Psoas muscle (tissue), 8 donors: ENCODE results near the gene POLE. TPM values are rescaled to one million over a fixed set of nuclear protein-coding genes. Genes with fewer than 3 reads are reported as not detected.

ENCODE experiments used
- ATAC-seq, 4 donors: fragments of 200-7000 bp; cut with Tn5 transposase; one replicate each; pipeline ENCODE4 v1.9.1; 2020; ENCODE audit warnings: moderate library complexity in 3 of 4, mild to moderate bottlenecking in 2 of 4
- DNase-seq, 2 donors: peaks; one replicate each; pipeline ENCODE4 v3.0.0-alpha.2; 2020
- H3K27ac ChIP-seq: fragments of 200-600 bp; one replicate; pipeline ENCODE4 v1.8.0; 2022
- H3K27me3 ChIP-seq, 3 donors: fragments of 200-600 bp in 1 of 3; one replicate each; pipeline versions ENCODE4 v1.6.1 to v1.8.0; 2013 to 2022; ENCODE audit warnings: low read length in 2 of 3, mild to moderate bottlenecking in 2 of 3, moderate library complexity in 1 of 3; ENCODE audit not compliant: insufficient read depth in 3 of 3
- H3K36me3 ChIP-seq, 2 donors: fragments of 200-600 bp in 1 of 2; one replicate each; pipeline versions ENCODE4 v1.6.1 to v1.8.0; 2013 to 2022; ENCODE audit warnings: low read depth in 1 of 2, mild to moderate bottlenecking in 1 of 2, moderate library complexity in 1 of 2; ENCODE audit not compliant: insufficient read depth in 1 of 2
- H3K4me1 ChIP-seq: fragments of 200-600 bp; one replicate; pipeline ENCODE4 v1.8.0; 2022
- H3K4me3 ChIP-seq: fragments of 200-600 bp; one replicate; pipeline ENCODE4 v1.8.0; 2022; ENCODE audit warnings: mild to moderate bottlenecking
- H3K9me3 ChIP-seq: fragments of 200-600 bp; one replicate; pipeline ENCODE4 v1.8.0; 2022
- WGBS, 3 donors: extraction: QIAGEN DNeasy Blood & Tissue Kit; methylation state at CpG; one replicate each; pipeline versions ENCODE4 v1.1.6 to v1.1.7; 2013; 5-methylcytosine and 5-hydroxymethylcytosine counted together
- intact Hi-C, 2 donors: fragments of 100-400 bp; cut with DNase I; formaldehyde crosslinking; loops; one replicate each; pipeline versions ENCODE4 v1.11.0 to v1.14.2; 2022
- polyA plus RNA-seq, 3 donors: library from polyadenylated mRNA; stranded (reverse); fragments of 200-250 nt; gene quantifications; one replicate each; pipeline ENCODE4 v1.2.3, GENCODE V29; 2013
- total RNA-seq, 4 donors: library from RNA; stranded (reverse); fragmentation: NEBNext Ultra II Directional in 2 of 4; extraction: Animal tissue kit (Norgen Biotek cat#: 25700) in 2 of 4; gene quantifications; one replicate each; pipeline versions ENCODE4 v1.2.1 to v1.2.4, GENCODE V29; 2021 to 2023
- TF ChIP-seq, protein P1 (sequence below): fragments of 200-600 bp; IDR thresholded peaks from one replicate; pipeline ENCODE4 v1.8.0; 2022; ENCODE audit warnings: antibody characterized with exemption
- donor health status: healthy with polysubstance abuse.
- donor health status: DM: no; HTN: no; CAD: no; lungs with moderate emphysema.
- donor health status: Bipolar disorder and iron deficiency.
- donor health status: healthy.
- donor health status: DM: yes; HTN: yes; CAD: no.
- donor health status: DM: no; HTN: no; CAD: no.
- donor health status: DM: no; HTN: no; CAD: no.
- donor health status: DM: yes; HTN: yes; CAD: no.

POLE gene
- total and polyA plus RNA-seq, 7 donors = 4.2 to 15.1 (median 6.7) TPM

DNA sequence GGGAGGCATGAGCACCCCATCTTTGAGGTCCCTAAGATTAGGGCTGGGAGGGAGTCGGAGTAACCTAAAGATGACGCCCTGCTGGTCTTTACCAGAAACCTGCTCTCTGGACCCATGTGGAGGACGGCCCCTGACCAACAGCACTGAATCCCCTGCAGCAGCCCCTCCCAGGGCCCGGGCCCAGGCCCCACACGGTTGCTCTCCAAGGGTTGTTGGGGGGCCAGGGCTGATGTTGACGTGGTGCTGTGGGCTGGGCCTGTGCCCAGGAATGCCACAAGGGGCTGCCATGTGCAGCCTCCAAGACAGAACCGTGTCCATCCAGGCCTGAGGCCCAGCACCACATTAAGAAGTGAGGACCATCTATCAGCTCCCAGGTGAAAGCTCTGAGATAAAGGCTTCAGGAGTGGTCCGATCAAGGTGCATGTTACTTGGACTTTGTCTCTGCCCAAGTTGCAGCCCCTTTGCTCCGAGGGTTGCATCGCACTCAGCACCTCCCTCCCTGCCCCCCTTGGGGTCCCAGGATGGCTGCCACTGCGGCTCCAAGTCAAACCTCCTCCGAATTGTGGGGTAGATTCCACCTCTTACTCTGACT, 106.3 kb downstream of the POLE start:
- H3K36me3 ChIP-seq = peaks cover 0 to 59% of the 10 kb centered on the region in 2 donors
- no peaks in the 10 kb centered on the region for H3K27me3 ChIP-seq
- TF ChIP-seq, protein P1, sequence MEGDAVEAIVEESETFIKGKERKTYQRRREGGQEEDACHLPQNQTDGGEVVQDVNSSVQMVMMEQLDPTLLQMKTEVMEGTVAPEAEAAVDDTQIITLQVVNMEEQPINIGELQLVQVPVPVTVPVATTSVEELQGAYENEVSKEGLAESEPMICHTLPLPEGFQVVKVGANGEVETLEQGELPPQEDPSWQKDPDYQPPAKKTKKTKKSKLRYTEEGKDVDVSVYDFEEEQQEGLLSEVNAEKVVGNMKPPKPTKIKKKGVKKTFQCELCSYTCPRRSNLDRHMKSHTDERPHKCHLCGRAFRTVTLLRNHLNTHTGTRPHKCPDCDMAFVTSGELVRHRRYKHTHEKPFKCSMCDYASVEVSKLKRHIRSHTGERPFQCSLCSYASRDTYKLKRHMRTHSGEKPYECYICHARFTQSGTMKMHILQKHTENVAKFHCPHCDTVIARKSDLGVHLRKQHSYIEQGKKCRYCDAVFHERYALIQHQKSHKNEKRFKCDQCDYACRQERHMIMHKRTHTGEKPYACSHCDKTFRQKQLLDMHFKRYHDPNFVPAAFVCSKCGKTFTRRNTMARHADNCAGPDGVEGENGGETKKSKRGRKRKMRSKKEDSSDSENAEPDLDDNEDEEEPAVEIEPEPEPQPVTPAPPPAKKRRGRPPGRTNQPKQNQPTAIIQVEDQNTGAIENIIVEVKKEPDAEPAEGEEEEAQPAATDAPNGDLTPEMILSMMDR = no peak
- no peak overlapping the region for H3K27ac ChIP-seq
- no peaks in the 10 kb centered on the region for H3K4me1 ChIP-seq
- ATAC-seq (no peak), DNase-seq (no peak)
- intact Hi-C loops = no loop called here
- WGBS, 3 donors = 91 to 92% (median 91%) methylated on average over 12 of the region's 12 CpGs
- H3K9me3 ChIP-seq = no peaks in the 10 kb centered on the region
- no peak overlapping the region for H3K4me3 ChIP-seq

DNA sequence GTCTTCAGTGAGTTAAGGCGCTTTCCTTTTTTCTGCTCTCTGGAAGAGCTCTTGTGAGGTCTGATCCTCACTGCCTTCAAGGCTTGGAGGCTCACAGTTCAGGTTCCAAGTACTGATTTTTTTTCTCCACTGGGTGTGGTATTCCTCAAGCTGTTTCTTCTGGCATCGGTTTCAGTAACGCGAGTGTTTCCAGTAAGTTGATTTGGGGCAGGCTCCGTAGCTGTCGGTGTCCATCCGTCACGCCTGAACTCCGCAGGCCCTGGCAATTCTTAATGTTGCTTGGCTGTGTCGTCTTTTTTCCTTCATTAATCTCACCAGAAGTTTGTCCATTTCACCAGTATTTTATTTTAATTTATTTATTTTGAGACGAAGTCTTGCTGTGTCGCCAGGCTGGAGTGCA, 107.4 kb downstream of the POLE start:
- H3K9me3 ChIP-seq = no peaks in the 10 kb centered on the region
- no peaks in the 10 kb centered on the region for H3K27me3 ChIP-seq
- no peak overlapping the region for H3K27ac ChIP-seq
- ATAC-seq (no peak), DNase-seq (no peak)
- TF ChIP-seq, protein P1 = no peak
- H3K4me3 ChIP-seq = no peak overlapping the region
- H3K4me1 ChIP-seq = no peaks in the 10 kb centered on the region
- 67 to 74% (median 70%) methylated on average over 12 of the region's 12 CpGs for WGBS, 3 donors
- peaks cover 2 to 69% of the 10 kb centered on the region in 2 donors for H3K36me3 ChIP-seq
- intact Hi-C loops = no loop called here

DNA sequence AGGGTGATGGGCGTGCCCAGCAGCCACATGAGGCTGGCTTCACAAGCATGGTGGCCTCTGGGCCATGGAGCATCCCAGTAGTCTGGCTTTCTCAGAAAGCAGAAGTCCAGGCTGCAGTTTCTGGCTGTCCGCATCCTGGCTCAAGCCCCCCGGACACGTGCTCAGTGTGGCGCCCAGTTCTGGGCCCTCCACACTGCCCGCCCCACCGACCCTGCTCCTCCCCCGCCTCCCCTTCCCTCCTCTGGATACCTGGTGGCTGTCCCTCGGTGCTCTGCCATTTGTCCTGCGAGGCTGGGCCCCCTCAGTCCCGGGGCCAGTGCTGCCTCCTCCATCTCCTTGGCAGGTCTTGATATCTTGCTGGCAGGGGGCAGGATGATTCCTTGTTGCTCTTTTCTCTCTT, 108.3 kb downstream of the POLE start:
- Histone ChIP-seq H3K4me3 (no peak overlapping the region), H3K4me1 (no peaks in the 10 kb centered on the region), H3K36me3 (peaks cover 8 to 72% of the 10 kb centered on the region in 2 donors), H3K9me3 (no peaks in the 10 kb centered on the region), H3K27ac (no peak overlapping the region), H3K27me3 (no peaks in the 10 kb centered on the region)
- intact Hi-C loops = no loop called here
- 81 to 86% (median 84%) methylated on average over 10 to 11 of the region's 11 CpGs for WGBS, 3 donors
- TF ChIP-seq, protein P1 = no peak
- ATAC-seq (no peak), DNase-seq (no peak)

DNA sequence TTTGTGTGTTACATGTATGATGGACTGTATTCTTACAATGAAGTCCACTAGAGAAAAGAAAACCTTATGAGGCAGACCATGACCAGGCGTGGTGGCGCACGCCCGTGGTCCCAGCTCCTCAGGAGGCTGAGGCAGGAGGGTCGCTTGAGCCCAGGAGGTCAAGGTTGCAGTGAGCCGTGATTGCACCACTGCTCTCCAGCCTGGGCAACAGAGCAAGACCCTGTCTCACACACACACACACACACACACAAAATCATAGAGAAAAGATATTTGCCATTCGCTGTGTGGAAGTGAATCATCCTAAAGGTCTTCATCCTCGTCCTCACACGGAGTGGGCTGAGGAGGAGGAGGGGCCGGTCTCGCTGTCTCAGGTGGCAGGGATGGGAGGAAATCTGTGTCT, 109.0 kb downstream of the POLE start:
- Histone ChIP-seq H3K4me3 (no peak overlapping the region), H3K4me1 (no peaks in the 10 kb centered on the region), H3K9me3 (no peaks in the 10 kb centered on the region), H3K27me3 (no peaks in the 10 kb centered on the region), H3K36me3 (peaks cover 8 to 73% of the 10 kb centered on the region in 2 donors), H3K27ac (no peak overlapping the region)
- DNase-seq (no peak), ATAC-seq (no peak)
- 86 to 94% (median 88%) methylated on average over 11 of the region's 11 CpGs for WGBS, 3 donors
- intact Hi-C loops = no loop called here
- TF ChIP-seq, protein P1 = no peak
